Ishikawa (cell line): Measurements from ENCODE around the gene ARID3C.
A peak's percentile ranks its signal among the peaks of the same experiment; 100 is the strongest.

ENCODE experiments used
- CEBPB ChIP-seq: IDR thresholded peaks from 2 replicates; pipeline ENCODE4 v1.6.1; 2012
- CREB1 ChIP-seq: IDR thresholded peaks from 2 replicates; pipeline ENCODE4 v1.6.1; 2012; ENCODE audit warnings: low read depth
- EGR1 ChIP-seq: IDR thresholded peaks from 2 replicates; pipeline ENCODE4 v1.6.1; 2012
- FOXM1 ChIP-seq: IDR thresholded peaks from 2 replicates; pipeline ENCODE4 v1.6.1; 2012; ENCODE audit warnings: low read depth, borderline replicate concordance
- NFIC ChIP-seq: IDR thresholded peaks from 2 replicates; pipeline ENCODE4 v1.6.1; 2012
- RAD21 ChIP-seq: IDR thresholded peaks from 2 replicates; pipeline ENCODE4 v1.6.1; 2012; ENCODE audit warnings: low read depth
- TAF1 ChIP-seq: IDR thresholded peaks from 2 replicates; pipeline ENCODE4 v1.6.1; 2012; ENCODE audit warnings: low read depth, mild to moderate bottlenecking
- TCF12 ChIP-seq: IDR thresholded peaks from 2 replicates; pipeline ENCODE4 v1.6.1; 2012; ENCODE audit warnings: low read depth
- TEAD4 ChIP-seq: IDR thresholded peaks from 2 replicates; pipeline ENCODE4 v1.6.1; 2012
- YY1 ChIP-seq: IDR thresholded peaks from 2 replicates; pipeline ENCODE4 v1.6.1; 2012; ENCODE audit warnings: low read depth
- ZBTB7A ChIP-seq: IDR thresholded peaks from 2 replicates; pipeline ENCODE4 v1.6.1; 2012; ENCODE audit warnings: low read depth
- TF ChIP-seq, protein P1 (sequence below): IDR thresholded peaks from 2 replicates; pipeline ENCODE4 v1.6.1; 2012
- TF ChIP-seq, protein P2 (sequence below): IDR thresholded peaks from 2 replicates; pipeline ENCODE4 v1.6.1; 2012
- TF ChIP-seq, protein P3 (sequence below): IDR thresholded peaks from 2 replicates; pipeline ENCODE4 v1.6.1; 2012; ENCODE audit warnings: low read depth, mild to moderate bottlenecking

The ARID3C gene

DNA sequence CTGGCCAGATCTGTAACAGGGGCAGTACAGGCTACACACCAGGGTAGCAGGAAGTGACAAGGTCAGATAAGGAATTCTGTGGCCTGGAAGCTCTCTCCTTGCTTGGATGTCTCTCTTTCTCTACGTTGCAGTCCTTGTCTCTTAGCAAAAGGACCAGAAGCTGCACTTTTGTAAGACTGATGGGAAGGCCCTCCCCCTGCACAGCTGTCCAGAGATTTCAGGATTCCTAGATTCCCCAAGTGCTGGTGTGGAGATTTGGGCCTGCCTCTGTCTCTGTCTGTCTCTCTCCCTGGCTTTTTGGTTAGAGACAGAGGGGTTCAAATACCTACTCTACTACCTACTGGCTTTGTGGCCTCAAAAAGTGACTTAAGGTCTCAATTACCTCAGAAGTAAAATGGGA lies 29.3 kb downstream of the ARID3C start:
- TF ChIP-seq FOXM1 (no peak), NFIC (no peak), CREB1 (no peak), CEBPB (no peak), TAF1 (no peak), ZBTB7A (no peak), EGR1 (no peak)
- TF ChIP-seq, protein P1, sequence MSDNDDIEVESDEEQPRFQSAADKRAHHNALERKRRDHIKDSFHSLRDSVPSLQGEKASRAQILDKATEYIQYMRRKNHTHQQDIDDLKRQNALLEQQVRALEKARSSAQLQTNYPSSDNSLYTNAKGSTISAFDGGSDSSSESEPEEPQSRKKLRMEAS: no peak

DNA sequence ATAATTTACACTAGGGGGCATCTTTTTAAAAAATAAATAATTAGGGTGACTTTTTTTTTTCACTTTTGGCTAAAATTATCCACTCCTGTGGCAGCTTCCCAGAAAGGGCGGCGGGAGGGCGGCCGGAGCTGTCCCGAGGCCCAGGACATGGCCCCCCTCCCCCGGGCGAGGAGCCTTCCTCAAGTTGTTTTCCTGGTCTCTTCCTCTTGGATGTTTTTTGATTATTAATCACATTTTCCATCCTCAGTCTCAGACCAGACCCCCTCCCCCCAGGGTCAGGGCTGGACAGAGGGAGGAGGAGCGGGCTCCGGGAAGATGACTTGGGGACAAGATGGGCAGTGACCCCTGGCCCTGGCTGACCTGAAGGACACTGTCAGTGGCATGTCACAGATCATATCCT lies 34.7 kb downstream of the ARID3C start:
- TF ChIP-seq, protein P2, sequence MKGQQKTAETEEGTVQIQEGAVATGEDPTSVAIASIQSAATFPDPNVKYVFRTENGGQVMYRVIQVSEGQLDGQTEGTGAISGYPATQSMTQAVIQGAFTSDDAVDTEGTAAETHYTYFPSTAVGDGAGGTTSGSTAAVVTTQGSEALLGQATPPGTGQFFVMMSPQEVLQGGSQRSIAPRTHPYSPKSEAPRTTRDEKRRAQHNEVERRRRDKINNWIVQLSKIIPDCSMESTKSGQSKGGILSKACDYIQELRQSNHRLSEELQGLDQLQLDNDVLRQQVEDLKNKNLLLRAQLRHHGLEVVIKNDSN: no peak
- TF ChIP-seq, protein P3, sequence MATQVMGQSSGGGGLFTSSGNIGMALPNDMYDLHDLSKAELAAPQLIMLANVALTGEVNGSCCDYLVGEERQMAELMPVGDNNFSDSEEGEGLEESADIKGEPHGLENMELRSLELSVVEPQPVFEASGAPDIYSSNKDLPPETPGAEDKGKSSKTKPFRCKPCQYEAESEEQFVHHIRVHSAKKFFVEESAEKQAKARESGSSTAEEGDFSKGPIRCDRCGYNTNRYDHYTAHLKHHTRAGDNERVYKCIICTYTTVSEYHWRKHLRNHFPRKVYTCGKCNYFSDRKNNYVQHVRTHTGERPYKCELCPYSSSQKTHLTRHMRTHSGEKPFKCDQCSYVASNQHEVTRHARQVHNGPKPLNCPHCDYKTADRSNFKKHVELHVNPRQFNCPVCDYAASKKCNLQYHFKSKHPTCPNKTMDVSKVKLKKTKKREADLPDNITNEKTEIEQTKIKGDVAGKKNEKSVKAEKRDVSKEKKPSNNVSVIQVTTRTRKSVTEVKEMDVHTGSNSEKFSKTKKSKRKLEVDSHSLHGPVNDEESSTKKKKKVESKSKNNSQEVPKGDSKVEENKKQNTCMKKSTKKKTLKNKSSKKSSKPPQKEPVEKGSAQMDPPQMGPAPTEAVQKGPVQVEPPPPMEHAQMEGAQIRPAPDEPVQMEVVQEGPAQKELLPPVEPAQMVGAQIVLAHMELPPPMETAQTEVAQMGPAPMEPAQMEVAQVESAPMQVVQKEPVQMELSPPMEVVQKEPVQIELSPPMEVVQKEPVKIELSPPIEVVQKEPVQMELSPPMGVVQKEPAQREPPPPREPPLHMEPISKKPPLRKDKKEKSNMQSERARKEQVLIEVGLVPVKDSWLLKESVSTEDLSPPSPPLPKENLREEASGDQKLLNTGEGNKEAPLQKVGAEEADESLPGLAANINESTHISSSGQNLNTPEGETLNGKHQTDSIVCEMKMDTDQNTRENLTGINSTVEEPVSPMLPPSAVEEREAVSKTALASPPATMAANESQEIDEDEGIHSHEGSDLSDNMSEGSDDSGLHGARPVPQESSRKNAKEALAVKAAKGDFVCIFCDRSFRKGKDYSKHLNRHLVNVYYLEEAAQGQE: no peak
- no peak for TF ChIP-seq YY1
- TF ChIP-seq TCF12: no peak

DNA sequence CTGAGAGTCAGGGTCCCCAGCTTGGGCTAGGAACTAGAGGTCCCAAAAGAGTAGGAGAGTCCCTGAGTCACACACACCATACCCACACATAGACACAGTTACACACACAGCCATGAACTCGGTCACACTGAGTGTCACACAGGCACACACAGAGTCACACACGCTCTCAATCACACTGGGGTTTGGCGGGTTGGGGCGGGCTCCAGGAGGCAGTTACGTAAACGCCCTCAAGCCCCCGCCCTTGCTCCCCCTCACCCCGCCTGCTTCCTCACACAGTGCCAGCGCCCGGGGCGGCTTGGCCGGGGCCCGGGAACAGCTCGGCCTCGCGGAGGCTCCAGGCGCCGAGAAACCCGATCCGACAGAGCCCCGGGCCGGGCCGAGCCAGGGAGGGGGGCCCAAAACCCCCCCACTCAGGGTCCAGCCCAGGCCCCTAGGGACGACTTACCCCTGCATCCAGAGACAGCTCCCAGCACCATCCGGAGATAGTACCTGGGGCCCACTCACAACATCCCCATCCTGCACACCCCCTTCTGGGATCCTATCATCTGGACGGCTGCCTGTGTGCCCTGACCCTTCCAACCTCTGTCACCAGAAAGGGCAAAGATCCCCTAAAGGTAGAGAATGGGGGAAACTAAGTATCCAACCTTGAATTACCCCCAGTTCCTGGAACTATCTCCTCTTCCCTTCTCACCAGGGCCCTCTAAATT lies 35.8 kb downstream of the ARID3C start:
- TF ChIP-seq NFIC (no peak), TEAD4 (no peak), CREB1 (no peak), FOXM1 (no peak), ZBTB7A (no peak; the same call in 1 of the 2 replicates), RAD21 (no peak), TAF1 (no peak), YY1 (no peak), TCF12 (no peak), CEBPB (no peak)
- TF ChIP-seq, protein P3: no peak
- TF ChIP-seq, protein P2: no peak
- TF ChIP-seq, protein P1: no peak

DNA sequence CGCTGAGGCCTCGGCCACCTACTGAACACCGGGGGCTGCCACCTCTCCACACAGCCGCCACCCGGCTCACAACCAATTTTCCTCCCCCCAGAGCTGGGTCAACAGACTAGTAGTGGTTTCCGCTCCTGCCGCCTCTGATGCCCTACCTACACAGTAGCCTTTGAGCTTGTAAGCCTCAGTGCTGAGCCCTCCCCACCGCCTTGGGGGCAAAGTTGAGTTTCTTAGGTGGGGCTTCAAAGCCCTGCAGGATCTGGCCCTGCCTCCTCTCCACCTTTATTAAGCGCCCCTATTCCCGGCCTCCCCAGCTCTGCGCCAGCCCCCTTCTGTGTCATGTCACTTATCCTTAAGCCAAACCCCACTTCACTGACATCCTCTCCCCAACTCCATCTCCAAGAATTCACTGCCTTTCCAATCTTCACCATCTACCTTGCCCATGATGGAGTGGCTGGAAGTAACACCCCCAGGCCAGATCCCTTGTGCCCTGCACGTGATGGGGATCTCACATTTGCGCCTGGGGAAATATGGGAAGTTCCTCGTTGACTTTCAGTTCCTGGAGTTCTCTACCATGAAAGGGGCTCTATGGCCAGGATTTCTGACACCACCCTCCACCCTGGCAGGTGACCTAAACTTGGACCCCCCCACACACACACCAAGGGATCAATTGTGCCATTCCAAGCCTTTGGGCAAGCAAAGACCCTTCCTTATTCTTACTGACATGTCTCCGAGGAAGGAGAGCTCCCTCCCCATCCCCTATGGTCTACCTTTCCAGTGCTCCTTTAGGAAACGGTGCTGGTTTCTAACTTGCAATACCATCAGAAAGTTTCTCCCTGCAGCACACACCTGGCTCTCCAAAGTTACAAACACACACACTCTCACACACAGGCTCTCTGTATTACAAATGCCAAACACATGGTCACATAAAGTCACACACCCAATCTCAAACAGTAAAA lies 36.7 kb downstream of the ARID3C start:
- TF ChIP-seq, protein P1: peak; percentile 34; the same call in 1 of the 2 replicates
- TF ChIP-seq TCF12: no peak

DNA sequence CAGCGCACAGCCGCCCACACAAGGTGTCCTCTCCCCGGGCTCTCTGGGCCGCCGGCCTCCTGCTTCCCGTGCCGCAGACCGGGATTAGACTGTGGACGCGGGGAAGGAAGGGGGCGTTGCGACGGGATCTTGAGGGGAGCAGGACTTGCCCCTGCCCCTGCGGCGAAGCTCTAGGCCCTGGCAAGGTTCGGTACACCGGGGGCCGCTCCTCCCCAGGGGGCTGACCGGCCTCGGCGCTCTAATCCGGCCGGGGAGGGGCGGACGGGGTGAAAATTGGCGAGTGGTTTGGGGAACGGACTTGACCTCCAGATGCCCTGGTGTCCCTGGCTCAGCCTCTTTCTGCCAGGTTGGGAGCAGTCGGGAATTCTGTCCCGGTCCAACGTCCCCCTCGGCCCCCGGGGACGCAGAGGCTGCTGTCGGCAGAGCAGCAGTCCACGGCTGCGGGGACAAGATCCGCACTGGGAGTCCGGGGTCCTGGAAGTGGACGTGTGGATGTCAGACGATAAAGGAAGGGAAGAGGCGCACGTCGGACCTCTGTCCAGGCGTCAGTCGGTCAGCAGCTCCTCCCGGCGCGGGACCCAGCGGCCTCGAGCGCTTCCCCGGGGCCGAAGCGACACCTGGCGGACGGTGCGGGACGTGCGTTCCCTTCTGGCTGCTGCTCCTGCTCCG lies 37.5 kb downstream of the ARID3C start:
- peak; percentile 91 for TF ChIP-seq RAD21
- TF ChIP-seq TEAD4: no peak
- TF ChIP-seq, protein P2: no peak
- no peak for TF ChIP-seq EGR1
- no peak for TF ChIP-seq CREB1
- no peak for TF ChIP-seq TCF12
- 0 out of 2 replicates have a peak, but pooled peaks have one; percentile 50 for TF ChIP-seq ZBTB7A
- 0 out of 2 replicates have a peak, but pooled peaks have one; percentile 6 for TF ChIP-seq YY1
- TF ChIP-seq, protein P1: peak; percentile 19; the same call in 1 of the 2 replicates
- TF ChIP-seq, protein P3: no peak
- no peak for TF ChIP-seq CEBPB
